HepG2 (cell line): ENCODE measurements around the gene DBN1. TPM values are rescaled to one million over a fixed set of nuclear protein-coding genes. Genes with fewer than 3 reads are reported as not detected.

Experiments
- ADNP ChIP-seq: sonication (generic); formaldehyde crosslinking; IDR thresholded peaks from 2 replicates; pipeline ENCODE4 v1.4.0; 2020; ENCODE audit warnings: missing genetic modification reagents
- FOXK2 ChIP-seq: fragments of 450-650 bp; IDR thresholded peaks from 2 replicates; pipeline ENCODE4 v1.6.1; 2016
- HNF4A ChIP-seq: sonication (generic); formaldehyde crosslinking; IDR thresholded peaks from 2 replicates; pipeline ENCODE4 v1.4.0; 2020; ENCODE audit warnings: missing genetic modification reagents
- JUN ChIP-seq: sonication (generic); formaldehyde crosslinking; IDR thresholded peaks from 2 replicates; pipeline ENCODE4 v1.4.0; 2020; ENCODE audit warnings: mild to moderate bottlenecking, missing genetic modification reagents
- MBNL3 ChIP-seq: fragments of 250-450 bp; sonication (Bioruptor Pico); conservative IDR thresholded peaks from 2 replicates; pipeline ENCODE4 v1.8.0; 2022; ENCODE audit warnings: mild to moderate bottlenecking, inconsistent platforms
- MTA1 ChIP-seq: sonication (generic); formaldehyde crosslinking; IDR thresholded peaks from 2 replicates; pipeline ENCODE4 v1.4.0; 2020; ENCODE audit warnings: missing genetic modification reagents, mild to moderate bottlenecking, borderline replicate concordance
- MTF2 ChIP-seq: sonication (generic); formaldehyde crosslinking; IDR thresholded peaks from 2 replicates; pipeline ENCODE4 v1.5.0; 2020; ENCODE audit warnings: missing genetic modification reagents, borderline replicate concordance
- NCOA1 ChIP-seq: sonication (generic); formaldehyde crosslinking; IDR thresholded peaks from 2 replicates; pipeline ENCODE4 v1.9.0; 2021; ENCODE audit warnings: missing genetic modification reagents
- NFYB ChIP-seq: sonication (generic); formaldehyde crosslinking; IDR thresholded peaks from 2 replicates; pipeline ENCODE4 v1.4.0; 2020; ENCODE audit warnings: missing genetic modification reagents
- NRL ChIP-seq: sonication (generic); formaldehyde crosslinking; IDR thresholded peaks from 2 replicates; pipeline ENCODE4 v1.5.0; 2020; ENCODE audit warnings: missing genetic modification reagents, mild to moderate bottlenecking, moderate library complexity, borderline replicate concordance
- POLR2AphosphoS2 ChIP-seq: IDR thresholded peaks from 2 replicates; pipeline ENCODE4 v1.6.1; 2011; ENCODE audit warnings: low read depth, low read length, improper control_type of control experiment
- PRDM15 ChIP-seq: sonication (generic); formaldehyde crosslinking; IDR thresholded peaks from 2 replicates; pipeline ENCODE4 v1.4.0; 2020; ENCODE audit warnings: missing genetic modification reagents
- REXO4 ChIP-seq: sonication (generic); formaldehyde crosslinking; IDR thresholded peaks from 2 replicates; pipeline ENCODE4 v1.8.0; 2022; ENCODE audit warnings: missing genetic modification reagents, mild to moderate bottlenecking, borderline replicate concordance
- RFX3 ChIP-seq: IDR thresholded peaks from 2 replicates; pipeline ENCODE4 v1.6.1; 2016; ENCODE audit warnings: missing biosample characterization, missing genetic modification reagents
- RFXAP ChIP-seq: sonication (generic); formaldehyde crosslinking; IDR thresholded peaks from 2 replicates; pipeline ENCODE4 v1.4.0; 2020; ENCODE audit warnings: missing genetic modification reagents, borderline replicate concordance
- ZBTB2 ChIP-seq: sonication (generic); formaldehyde crosslinking; IDR thresholded peaks from 2 replicates; pipeline ENCODE4 v1.8.0; 2022; ENCODE audit warnings: low read depth, missing genetic modification reagents
- ZNF136 ChIP-seq: sonication (generic); formaldehyde crosslinking; IDR thresholded peaks from 2 replicates; pipeline ENCODE4 v1.8.1; 2022; ENCODE audit warnings: low read depth, mild to moderate bottlenecking, moderate library complexity, missing genetic modification reagents
- ZNF205 ChIP-seq: IDR thresholded peaks from 2 replicates; pipeline ENCODE4 v1.6.1; 2018; ENCODE audit warnings: missing biosample characterization, missing genetic modification reagents
- ZNF235 ChIP-seq: sonication (generic); formaldehyde crosslinking; IDR thresholded peaks from 2 replicates; pipeline ENCODE4 v1.8.1; 2023; ENCODE audit warnings: mild to moderate bottlenecking, missing genetic modification reagents, borderline replicate concordance
- ZNF687 ChIP-seq: sonication (generic); formaldehyde crosslinking; IDR thresholded peaks from 2 replicates; pipeline ENCODE4 v1.5.1; 2020; ENCODE audit warnings: mild to moderate bottlenecking, missing genetic modification reagents, moderate library complexity
- ZNF782 ChIP-seq: sonication (generic); formaldehyde crosslinking; IDR thresholded peaks from 2 replicates; pipeline ENCODE4 v1.4.0; 2020; ENCODE audit warnings: missing genetic modification reagents, mild to moderate bottlenecking, borderline replicate concordance
- polyA plus RNA-seq, 8 experiments: library from polyadenylated mRNA; depleted of rRNA in 3 of 8; stranded (reverse) in 7 of 8; unstranded in 1 of 8; fragments of >200 nt; fragmentation: Illumina TruSeq in 4 of 8; extraction: Trizol in 4 of 8; gene quantifications; 2 replicates each; pipeline versions ENCODE4 v1.2.1 to v1.2.3, GENCODE V29; 2011 to 2016; ENCODE audit warnings: low read depth in 4 of 8, missing spikeins in 1 of 8, mixed read lengths in 1 of 8; ENCODE audit not compliant: insufficient read depth in 1 of 8
- total RNA-seq, 5 experiments: library from RNA; depleted of rRNA; stranded (reverse); fragments of >200 nt; fragmentation: Illumina TruSeq; extraction: Trizol; gene quantifications; 2 replicates each; pipeline ENCODE4 v1.2.3, GENCODE V29; 2016; ENCODE audit warnings: low read depth in 1 of 5

Gene DBN1
- total and polyA plus RNA-seq, 2 of the 13 experiments (the other 11 are each of a cell fraction or from before 2014, with no cell fraction given): 27.0 to 37.3 TPM

- TF ChIP-seq ADNP (no peak), ZNF136 (no peak), ZNF235 (CRISPR knock-in tag) (no peak), MBNL3 (CRISPR knock-in tag) (no peak), ZBTB2 (no peak), ZNF687 (CRISPR knock-in tag) (0 out of 2 replicates have a peak, but pooled peaks have one; percentile 16), HNF4A (no peak), FOXK2 (no peak), NFYB (CRISPR knock-in tag) (peak; percentile 82), RFXAP (CRISPR knock-in tag) (peak; percentile 74; the same call in 1 of the 2 replicates), NCOA1 (CRISPR knock-in tag) (no peak), JUN (CRISPR knock-in tag) (no peak), NRL (CRISPR knock-in tag) (0 out of 2 replicates have a peak, but pooled peaks have one; percentile 38), POLR2AphosphoS2 (no peak), MTF2 (CRISPR knock-in tag) (no peak), REXO4 (CRISPR knock-in tag) (no peak), ZNF782 (no peak), ZNF205 (no peak), RFX3 (peak; percentile 87), PRDM15 (CRISPR knock-in tag) (no peak), MTA1 (CRISPR knock-in tag) (no peak)
These were observed 16.2 kb downstream of the DBN1 start (continued) for GRCh38 chr5:177456976-177457851.
